NCI-H2196 treated with DMSO at 0.1 percent for 48 hours (cell line): ENCODE data around the gene PCBP1.
"Not testable (repeated sequence)": the region's sequence is repeated elsewhere in the genome, so short reads cannot be mapped to it uniquely, and the experiment has no call there.

Source experiments
- DNase-seq: peaks from one replicate; lab custom pipeline; 2025; ENCODE audit not compliant: unreplicated experiment; lab: John Stamatoyannopoulos, UW

PCBP1 gene

DNA sequence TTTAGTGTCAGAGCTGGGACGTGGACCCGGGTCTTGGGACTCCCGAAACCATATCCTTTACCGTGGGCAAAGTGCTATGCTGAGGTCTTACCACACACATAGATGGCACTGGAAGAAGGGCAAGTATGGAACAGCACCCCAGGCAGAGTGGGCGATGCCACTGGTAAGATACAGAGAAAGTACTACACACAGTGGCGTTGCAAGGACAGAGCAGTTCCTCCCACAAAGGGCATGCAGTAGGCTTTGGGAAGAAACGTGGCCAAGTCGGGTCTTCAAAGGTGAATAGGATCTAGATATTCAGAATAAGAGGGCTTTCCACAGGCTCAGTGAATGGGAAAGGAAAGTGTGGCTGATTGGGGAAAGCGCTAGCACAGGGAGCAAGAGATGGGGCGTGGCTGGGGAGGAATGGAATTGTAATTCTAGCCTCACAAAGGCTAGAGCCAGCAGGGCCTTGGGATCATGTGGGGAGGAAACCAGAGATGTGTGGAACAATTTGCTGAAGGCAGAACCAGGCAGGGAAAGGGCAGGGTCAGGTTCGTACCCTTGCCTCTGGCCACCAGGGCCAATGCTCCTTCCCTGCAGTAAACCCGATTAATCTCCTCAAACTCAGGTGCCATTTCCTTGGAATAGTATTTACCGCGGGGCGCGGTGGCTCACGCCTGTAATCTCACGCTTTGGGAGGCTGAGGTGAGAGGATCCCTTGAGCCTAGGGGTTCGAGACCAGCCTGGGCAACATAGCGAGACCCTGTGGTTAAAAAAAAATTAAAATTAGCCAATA lies 36.0 kb downstream of the PCBP1 start:
- no peak for DNase-seq

DNA sequence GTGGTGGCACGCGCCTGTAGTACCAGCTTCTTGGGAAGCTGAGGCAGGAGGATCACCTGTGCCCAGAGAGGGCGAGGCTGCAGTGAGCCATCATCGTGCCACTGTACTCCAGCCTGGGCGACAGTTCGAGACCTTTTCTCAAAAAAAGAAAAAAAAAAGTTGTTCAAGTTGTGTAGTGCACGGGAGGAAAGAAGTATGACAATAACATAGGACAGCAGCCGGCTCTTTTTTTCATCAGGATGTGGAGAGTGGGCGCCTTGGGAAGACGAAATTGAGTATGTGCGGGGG lies 36.5 kb downstream of the PCBP1 start:
- DNase-seq: no peak

DNA sequence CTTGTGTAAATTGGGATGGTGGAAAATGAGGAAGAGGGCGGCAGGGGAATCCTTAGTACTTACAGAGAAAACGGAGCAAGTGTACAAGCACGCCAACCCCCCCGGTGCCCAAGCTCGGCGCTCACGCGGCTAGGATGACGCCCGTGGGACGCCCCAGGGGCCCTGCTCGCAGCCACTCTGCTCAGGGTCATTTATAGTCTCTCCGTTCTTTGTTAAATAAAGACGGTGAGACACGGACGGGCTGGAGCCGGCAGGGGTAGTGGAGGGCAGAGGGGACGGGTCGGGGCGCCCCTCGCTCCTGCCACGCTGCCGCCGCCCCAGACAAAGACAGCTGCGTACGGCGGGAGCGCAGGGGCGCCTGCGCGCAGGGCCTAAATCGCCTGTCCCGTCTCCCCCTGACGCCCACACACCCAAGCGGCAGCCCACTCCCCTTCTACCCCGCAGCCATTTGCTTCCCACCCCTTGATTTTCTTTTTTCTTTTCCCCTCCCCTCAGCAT lies 37.8 kb downstream of the PCBP1 start:
- DNase-seq: no peak

DNA sequence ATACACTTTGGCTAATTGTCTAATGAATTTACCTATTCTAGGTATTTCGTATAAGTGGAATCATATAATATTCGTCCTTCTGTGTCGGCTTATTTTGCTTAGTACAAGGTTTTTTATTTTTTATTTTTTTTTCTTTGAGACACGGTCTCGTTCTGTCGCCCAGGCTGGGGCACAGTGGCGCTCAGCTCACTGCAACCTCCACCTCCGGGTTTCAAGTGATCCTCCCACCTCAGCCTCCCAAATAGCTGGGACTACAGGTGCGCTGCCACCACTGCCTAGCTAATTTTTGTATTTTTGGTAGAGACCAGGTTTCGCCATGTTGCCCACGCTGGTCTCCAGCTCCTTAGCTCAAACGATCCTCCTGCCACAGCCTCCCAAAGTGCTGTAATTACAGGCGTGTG lies 38.2 kb downstream of the PCBP1 start:
- no peak for DNase-seq

DNA sequence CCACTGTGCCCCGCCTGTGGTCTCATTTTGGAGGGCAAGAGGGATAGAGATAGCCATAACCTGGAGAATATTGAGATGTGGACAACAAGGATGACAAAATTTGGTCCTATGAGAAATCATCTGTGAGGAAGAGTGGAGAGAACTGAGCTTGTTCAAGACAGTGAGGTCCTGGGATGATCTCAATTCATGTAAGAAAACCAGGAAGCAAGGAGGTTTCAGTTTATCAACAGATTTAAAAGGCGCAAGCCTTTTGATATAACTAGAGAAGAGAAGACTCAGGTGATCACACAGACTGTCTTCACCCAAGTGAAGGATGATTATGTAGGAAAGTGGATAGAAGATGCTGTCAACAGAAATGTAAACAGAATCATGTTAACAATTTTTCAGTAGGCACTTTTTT lies 39.1 kb downstream of the PCBP1 start:
- DNase-seq: no peak

DNA sequence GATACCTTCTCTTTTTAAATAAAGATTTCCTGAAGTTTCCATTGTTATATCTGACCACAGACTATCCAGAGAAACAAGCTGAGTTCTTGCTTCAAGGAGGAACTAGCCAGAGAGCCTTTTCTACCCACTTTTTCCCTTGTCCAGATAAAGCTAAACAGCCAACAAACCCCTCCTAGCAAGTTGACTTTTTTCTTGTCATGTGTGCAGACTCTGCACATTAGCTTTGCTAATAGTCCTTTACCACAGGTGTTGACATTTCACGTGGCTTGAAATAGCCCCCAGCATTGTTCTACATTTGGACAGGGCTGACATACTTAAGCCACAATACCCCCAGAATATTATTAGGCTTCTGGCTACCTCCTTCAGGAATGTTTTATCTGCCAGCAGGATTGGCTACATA lies 40.7 kb downstream of the PCBP1 start:
- no peak for DNase-seq

DNA sequence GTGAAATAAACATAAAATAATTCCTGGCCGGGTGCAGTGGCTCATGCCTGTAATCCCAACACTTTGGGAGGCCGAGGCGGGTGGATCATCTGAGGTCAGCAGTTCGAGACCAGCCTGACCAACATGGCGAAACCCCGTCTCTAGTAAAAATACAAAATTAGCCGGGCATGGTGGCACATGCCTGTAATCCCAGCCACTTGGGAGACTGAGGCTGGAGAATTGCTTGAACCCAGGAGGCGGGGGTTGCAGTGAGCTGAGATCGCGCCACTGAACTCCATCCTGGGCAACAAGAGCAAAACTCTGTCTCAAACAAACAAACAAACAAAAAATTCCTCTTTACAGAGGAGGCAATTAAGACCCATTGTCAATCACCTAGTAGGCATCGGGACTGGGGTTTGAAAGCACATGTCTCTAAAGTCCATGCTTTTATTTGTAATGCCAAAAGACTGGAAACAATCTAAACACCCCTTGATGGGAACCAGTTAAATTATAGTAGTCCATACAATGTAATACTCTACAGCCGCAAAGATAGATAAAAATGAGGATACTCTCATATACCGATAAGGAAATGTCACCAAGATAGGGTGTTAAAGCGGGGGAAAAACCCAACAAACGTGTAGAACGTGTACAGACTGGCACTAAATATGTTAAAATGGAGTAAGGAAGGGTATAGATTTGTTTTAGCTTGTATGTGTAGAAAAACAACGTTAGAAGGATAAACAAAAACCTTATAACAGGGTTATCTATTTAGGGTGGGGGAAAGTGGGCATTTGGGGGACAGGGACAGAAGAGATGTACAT lies 44.3 kb downstream of the PCBP1 start:
- not testable (repeated sequence) for DNase-seq

DNA sequence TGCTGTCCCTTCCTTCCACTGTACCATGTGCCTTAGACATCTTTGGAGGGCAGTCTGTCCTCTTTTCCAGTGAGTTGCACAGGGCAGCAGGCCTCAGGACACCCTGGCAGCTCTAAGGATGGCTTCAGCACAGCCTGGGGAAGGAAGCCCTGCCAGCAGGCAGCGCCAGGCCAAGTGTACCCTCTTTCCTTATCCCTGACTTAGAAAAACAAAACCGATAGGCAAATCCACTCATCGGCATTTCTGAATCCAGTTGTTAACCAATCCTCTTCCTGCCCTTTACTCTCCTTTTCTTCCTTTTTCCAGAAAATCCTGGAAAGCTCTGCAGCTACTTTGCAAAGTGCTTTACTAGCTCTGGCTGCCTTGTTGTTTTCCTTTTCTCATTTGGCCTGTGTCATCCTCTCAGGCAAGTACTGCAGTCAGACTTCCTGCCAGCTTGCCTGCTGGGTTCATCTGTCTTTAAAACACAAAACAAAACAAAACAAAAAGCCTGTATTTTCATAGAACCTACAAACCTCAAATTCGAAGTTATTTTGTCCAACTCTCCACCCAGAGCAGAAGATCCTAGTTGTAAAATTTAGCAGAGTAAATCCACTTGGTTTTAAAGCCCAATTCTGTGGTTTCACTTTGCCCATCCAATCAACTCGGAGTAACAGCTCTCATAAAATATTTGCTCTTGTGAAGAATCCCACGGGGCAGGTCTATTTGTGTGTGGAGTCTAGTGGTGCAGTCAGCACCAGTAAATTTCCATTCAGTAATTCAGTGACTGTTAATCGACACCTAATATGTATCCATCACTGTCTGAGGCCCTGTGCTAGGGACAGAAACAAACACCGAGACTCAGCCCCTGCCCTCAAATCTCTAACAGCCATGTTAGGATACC lies 45.2 kb downstream of the PCBP1 start:
- DNase-seq: no peak

DNA sequence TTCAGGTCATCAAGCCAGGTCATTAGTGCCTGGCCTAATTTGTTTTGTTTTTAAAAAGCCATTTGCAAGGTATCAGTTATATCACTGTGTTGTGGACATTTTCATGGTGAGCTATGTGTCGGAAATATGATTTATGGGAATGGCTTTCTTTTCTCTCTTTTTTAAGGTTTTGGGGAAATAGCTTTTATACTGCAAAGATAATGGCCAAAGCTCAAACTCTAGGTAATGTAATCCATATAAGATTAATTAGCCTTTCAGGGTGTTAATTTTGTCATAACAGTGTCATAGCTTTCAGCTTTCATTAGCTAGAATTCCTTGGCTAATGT lies 45.8 kb downstream of the PCBP1 start:
- DNase-seq: no peak

DNA sequence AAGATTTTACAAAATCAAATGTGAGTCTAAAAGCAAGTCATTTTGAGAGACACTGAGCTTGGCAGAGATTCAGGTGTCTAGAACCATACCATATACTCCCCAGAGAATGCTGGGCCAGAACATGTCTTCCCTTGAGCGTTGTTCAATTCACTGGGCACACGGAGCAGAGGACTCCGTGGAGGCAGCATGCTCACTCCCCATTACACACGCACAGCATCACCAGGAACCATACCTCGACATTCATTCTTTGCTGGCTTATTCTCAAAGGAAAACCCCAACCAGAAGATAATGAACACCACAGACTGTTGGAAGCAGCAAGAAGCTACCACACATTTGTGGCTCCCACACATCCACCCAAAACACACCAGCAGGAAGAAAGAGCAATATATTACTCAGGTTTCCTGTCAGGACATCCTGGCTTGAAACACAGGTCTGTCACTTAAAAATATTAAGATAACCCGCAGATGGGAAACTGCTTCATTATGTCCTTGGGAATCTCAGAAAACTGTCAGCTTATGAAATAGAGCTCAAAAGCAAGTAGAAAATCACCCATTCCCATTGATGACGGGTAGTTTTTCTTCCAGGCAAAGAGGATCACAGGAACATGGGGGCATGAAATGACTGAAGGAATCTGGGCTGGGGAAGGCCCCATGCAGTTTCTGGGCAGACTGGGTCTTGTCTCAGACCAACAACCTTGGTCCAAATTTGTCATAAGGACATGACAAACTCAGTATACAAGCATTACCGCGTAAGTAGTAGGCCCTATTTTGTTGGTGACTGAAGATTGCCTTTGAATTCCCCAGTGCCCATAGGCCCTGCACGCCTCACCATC lies 46.4 kb downstream of the PCBP1 start:
- DNase-seq: no peak

DNA sequence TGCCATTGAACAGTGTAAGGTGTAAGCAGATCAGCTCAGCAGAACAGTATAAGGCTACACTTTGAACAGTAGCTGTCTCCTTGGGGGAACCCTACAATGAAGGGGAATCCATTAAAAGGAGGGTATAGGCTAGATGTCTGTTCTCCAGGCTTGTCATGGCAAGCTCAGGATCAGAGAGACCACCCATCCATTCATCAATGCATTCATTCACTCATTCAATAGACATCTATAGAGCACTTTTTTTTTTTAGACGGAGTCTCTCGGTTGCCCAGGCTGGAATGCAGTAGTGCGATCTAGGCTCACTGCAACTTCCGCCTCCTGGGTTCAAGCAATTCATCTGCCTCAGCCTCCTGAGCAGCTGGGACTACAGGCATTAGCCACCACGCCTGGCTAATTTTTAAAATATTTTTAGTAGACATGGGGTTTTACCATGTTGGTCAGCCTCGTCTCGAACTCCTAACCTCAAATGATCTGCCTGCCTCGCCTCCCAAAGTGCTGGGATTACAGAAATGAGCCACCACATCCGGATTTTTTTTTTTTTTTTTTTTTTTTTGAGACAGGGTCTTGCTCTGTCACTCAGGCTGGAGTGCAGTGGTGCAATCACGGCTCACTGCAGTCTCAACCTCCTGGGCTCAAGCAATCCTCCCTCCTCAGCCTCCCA lies 47.2 kb downstream of the PCBP1 start:
- DNase-seq: not testable (repeated sequence)
